Coronary artery (tissue), 2 donors: Measurements from ENCODE around the gene SV2A.

Experiments
- DNase-seq: peaks from one replicate; pipeline ENCODE4 v3.0.0-alpha.2; 2017; ENCODE audit warnings: low spot score
- H3K27ac ChIP-seq, 2 donors: fragments of 200-600 bp; sonication (generic); one replicate each; pipeline ENCODE4 v1.5.1; 2016 to 2019
- H3K4me3 ChIP-seq: fragments of 200-600 bp; sonication (generic); 2 replicates; pipeline ENCODE4 v1.5.1; 2016; ENCODE audit warnings: mild to moderate bottlenecking, moderate library complexity
- TF ChIP-seq, protein P1 (sequence below): fragments of 200-600 bp; sonication (generic); IDR thresholded peaks from one replicate; pipeline ENCODE4 v1.5.1; 2019; ENCODE audit warnings: antibody characterized with exemption

The SV2A gene

DNA sequence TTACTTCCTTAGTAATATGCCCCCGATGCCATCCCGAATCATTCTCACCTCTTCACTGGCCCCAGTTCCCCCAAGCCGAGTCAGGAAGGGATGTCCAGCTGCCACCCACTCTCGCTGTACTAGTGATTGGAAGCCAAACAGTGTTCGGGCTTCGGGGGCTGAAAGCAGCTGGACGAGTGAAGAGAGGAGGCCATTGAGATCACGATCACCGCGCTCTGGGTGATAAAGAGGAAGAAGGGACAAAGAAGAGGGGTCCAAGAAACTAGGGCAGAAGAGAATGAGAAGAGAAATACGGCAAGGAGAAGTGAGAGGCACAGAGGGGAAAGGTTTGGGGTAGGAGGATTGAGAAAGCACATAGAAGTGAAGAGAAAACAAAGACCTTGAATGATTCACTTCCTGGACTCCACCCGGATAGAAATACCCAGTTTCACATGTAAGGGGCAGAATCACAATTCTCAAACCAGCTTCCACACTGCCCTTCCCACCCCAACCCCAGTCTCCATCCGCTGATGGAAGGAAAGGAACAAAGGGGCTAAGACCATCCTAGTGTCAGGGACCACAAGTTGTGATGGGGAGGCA is 13.7 kb upstream of the SV2A start:
- H3K4me3 ChIP-seq, result no peak overlapping the region
- DNase-seq, result no peak
- no peak overlapping the region for H3K27ac ChIP-seq
- TF ChIP-seq, protein P1, sequence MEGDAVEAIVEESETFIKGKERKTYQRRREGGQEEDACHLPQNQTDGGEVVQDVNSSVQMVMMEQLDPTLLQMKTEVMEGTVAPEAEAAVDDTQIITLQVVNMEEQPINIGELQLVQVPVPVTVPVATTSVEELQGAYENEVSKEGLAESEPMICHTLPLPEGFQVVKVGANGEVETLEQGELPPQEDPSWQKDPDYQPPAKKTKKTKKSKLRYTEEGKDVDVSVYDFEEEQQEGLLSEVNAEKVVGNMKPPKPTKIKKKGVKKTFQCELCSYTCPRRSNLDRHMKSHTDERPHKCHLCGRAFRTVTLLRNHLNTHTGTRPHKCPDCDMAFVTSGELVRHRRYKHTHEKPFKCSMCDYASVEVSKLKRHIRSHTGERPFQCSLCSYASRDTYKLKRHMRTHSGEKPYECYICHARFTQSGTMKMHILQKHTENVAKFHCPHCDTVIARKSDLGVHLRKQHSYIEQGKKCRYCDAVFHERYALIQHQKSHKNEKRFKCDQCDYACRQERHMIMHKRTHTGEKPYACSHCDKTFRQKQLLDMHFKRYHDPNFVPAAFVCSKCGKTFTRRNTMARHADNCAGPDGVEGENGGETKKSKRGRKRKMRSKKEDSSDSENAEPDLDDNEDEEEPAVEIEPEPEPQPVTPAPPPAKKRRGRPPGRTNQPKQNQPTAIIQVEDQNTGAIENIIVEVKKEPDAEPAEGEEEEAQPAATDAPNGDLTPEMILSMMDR, result no peak

DNA sequence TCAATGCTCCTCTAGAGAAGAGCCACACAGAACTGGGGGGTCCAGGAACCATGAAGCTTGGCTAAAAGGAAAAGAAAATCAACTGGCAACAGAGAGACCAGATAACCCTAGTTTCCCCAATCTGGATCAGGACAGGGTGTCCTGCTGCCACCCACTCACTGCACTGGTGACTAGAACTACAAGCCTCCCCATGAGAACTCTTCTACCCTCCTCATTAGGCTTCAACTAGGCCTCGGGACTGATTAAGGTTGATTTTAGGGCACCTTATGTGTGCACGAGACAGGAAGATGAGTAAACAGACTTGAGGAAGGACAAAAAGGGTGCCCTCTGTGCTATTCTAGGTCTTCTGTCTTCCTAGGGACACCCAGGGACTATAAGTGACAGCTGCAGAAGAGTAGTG is 12.2 kb upstream of the SV2A start:
- no peak for DNase-seq
- no peak overlapping the region for H3K4me3 ChIP-seq
- TF ChIP-seq, protein P1, result no peak
- peak overlapping the region in 1 of 2 donors; percentile 21 for H3K27ac ChIP-seq

DNA sequence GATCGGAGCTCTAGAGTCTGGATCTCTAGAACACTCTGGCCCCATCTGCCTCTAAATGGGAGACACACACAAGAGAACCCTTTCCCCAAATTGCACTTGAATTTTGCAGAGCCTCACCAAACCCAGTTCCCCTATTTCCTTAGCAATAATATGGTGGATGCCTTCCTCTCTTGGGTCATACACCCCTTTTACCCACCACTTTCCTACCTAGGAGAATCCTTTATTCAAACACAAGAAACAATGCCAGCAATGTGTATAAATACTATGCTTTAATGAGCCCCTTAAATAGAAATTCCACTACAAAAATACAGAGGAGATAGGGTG is 10.7 kb upstream of the SV2A start:
- Histone ChIP-seq H3K4me3 (peak overlapping the region; percentile 98), H3K27ac (peak overlapping the region; percentile 77 to 95)
- DNase-seq, result no peak
- TF ChIP-seq, protein P1, result no peak

DNA sequence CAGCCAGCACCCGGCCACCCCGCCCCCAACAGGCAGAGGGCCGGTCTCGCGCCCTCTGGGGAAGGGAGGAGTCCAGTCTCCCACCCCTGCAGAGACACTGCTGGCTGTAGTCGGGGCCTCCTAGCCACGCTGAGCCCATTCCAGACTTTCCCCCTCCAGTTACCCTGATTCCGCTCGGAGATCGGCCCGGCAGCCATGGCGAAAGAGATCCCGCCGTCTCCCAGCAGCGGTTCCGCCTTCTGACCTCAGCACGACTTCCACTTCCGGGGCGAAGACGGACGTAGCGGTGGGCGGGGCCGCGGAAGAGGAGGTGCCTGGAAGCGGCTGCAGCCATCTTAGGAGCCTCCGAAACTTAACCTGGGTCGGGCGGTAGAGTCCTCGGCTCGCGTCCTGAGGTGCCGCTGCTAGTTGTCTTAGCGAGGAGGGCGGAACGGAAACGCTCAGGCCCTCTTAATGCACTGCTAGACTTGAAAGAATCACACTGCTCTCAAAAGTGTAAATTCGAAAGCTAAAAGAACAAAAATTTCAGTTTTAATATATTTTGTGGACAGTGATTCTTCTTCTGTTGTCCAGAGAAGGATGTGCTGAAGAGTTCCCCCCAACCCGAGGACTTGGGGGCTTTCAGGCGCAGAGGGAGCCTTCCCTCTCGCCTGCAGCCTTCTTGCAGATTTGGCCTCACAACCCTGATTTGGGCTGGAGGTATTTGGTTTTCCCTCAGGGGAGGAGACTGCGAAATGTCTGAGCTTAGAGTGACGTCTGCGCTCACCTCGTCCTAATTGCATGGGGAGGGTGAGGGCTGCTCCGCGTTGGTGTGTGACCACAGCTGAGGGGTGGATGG is 10.1 kb upstream of the SV2A start, which contains the start of gene SF3B4:
Gene SF3B4 (minus strand): TSS at position 241 of the 838 bp plus-strand sequence. CDS start 44 bp downstream, at position 197.
- H3K27ac ChIP-seq, result peak within 1 kb of the TSS; percentile 77 to 95
- TF ChIP-seq, protein P1, result no peak
- DNase-seq, result peak; percentile 96
- H3K4me3 ChIP-seq, result peak within 1 kb of the TSS; percentile 98

DNA sequence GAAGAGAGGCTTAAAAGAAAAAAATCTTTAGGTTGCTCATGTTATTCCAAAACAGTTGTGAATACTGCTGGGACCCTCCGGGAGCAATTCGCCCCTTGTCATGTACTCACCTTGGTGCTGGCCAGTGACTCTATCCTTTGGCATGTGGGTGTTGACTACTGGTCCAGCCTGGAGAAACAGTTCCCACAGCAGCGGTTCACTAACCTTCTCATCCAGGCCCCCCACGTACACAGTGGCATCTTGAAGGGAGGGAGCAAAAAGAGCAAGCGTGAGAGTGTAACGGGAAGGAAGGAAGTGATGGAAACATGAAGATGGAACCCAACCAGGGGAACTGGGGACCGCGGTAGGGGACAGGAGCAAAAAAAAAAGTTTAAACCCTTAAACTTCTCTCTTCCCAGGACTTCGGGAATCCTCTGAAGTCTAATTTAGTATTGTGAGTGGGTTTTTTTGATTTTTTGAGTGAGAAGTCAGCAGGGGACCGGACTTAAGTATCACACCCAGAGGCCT is 9.5 kb upstream of the SV2A start:
- TF ChIP-seq, protein P1, result no peak
- Histone ChIP-seq H3K4me3 (peak overlapping the region; percentile 98), H3K27ac (peak overlapping the region; percentile 77 to 95)
- DNase-seq, result no peak

DNA sequence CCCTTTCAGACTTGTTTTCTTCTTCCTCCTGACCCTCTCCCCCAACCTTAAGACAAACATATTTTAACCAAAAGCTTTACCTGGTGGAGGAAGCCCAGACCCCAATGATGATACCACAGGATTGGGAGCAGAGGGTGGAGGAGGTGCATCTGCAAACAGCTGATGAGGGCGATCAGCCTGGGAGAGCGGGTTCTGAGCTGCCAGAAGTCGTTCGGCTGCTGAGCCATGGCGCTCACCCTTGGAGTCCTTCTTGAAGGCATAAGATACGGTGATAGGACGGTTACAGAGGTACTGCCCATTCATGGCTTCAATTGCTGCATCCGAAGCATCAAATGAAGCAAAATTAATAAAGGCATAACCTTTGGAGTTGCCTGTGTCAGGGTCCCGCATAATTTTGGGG is 8.7 kb upstream of the SV2A start:
- TF ChIP-seq, protein P1, result no peak
- H3K4me3 ChIP-seq, result peak overlapping the region; percentile 98
- DNase-seq, result no peak

More for the DNA sequence above, 8.7 kb upstream of the SV2A start:
- no peak overlapping the region for H3K27ac ChIP-seq
